CD14-positive monocyte (primary cell): Measurements from ENCODE around the gene CCDC43. TPM values are rescaled to one million over a fixed set of nuclear protein-coding genes. Genes with fewer than 3 reads are reported as not detected.

Experiments used
- DNase-seq, 3 donors: peaks; one replicate each; pipeline ENCODE4 v3.0.0-alpha.2; 2011 to 2022
- H2AFZ ChIP-seq: 2 replicates; pipeline ENCODE4 v1.6.0; 2012; ENCODE audit warnings: mild to moderate bottlenecking, low read depth, low read length, inconsistent platforms; ENCODE audit not compliant: insufficient read depth, poor library complexity, severe bottlenecking
- H3K27ac ChIP-seq, 2 donors: 1 replicate in 1 of 2; 2 replicates in 1 of 2; pipeline ENCODE4 v1.5.1; 2012 to 2013; ENCODE audit warnings: low read length in 2 of 2, control low read depth in 1 of 2, inconsistent platforms in 1 of 2, low read depth in 1 of 2, mild to moderate bottlenecking in 1 of 2
- H3K27me3 ChIP-seq, 2 donors: one replicate each; pipeline versions ENCODE4 v1.6.0 to v1.6.1; 2011 to 2013; ENCODE audit warnings: low read length in 2 of 2; ENCODE audit not compliant: control insufficient read depth in 2 of 2, insufficient read depth in 2 of 2
- H3K36me3 ChIP-seq, 2 donors: replicated peaks in 1 of 2; 1 replicate in 1 of 2; 2 replicates in 1 of 2; pipeline versions ENCODE4 v1.5.1 to v1.6.1; 2012 to 2013; ENCODE audit warnings: low read length in 2 of 2, control low read depth in 1 of 2, inconsistent platforms in 1 of 2, mild to moderate bottlenecking in 1 of 2; ENCODE audit not compliant: insufficient read depth in 2 of 2, control insufficient read depth in 1 of 2
- H3K4me1 ChIP-seq, 2 donors: 1 replicate in 1 of 2; 2 replicates in 1 of 2; pipeline versions ENCODE4 v1.5.1 to v1.6.1; 2012 to 2013; ENCODE audit warnings: low read length in 2 of 2, control low read depth in 1 of 2, inconsistent platforms in 1 of 2, mild to moderate bottlenecking in 1 of 2, moderate library complexity in 1 of 2; ENCODE audit not compliant: insufficient read depth in 2 of 2, control insufficient read depth in 1 of 2
- H3K4me2 ChIP-seq: replicated peaks from 2 replicates; pipeline ENCODE3; 2012; ENCODE audit warnings: low read length, moderate library complexity, mild to moderate bottlenecking; ENCODE audit not compliant: poor library complexity, severe bottlenecking; ENCODE audit errors: extremely low read depth
- H3K4me3 ChIP-seq, 3 experiments: fragments of 200-600 bp in 1 of 3; sonication (generic) in 1 of 3; replicated peaks in 1 of 3; 1 replicate in 2 of 3; 2 replicates in 1 of 3; pipeline ENCODE4 v1.5.1; 2011 to 2013; ENCODE audit warnings: low read length in 3 of 3, mild to moderate bottlenecking in 3 of 3, control low read depth in 2 of 3, low read depth in 2 of 3, inconsistent platforms in 1 of 3, moderate library complexity in 1 of 3
- H3K79me2 ChIP-seq: 2 replicates; pipeline ENCODE4 v1.6.0; 2012; ENCODE audit warnings: mild to moderate bottlenecking, control low read depth, inconsistent platforms, low read length, moderate library complexity; ENCODE audit not compliant: insufficient read depth
- H3K9ac ChIP-seq: 2 replicates; pipeline ENCODE4 v1.6.0; 2017; ENCODE audit warnings: low read length, mild to moderate bottlenecking; ENCODE audit not compliant: insufficient read depth, poor library complexity, severe bottlenecking
- H3K9me3 ChIP-seq, 2 donors: replicated peaks in 1 of 2; 1 replicate in 1 of 2; 2 replicates in 1 of 2; pipeline versions ENCODE4 v1.5.1 to v1.6.1; 2012 to 2013; ENCODE audit warnings: low read length in 2 of 2, control low read depth in 1 of 2; ENCODE audit not compliant: control insufficient read depth in 1 of 2, insufficient read depth in 1 of 2
- H4K20me1 ChIP-seq: 2 replicates; pipeline ENCODE4 v1.6.0; 2012; ENCODE audit warnings: mild to moderate bottlenecking, low read length, control low read depth, moderate library complexity; ENCODE audit not compliant: insufficient read depth
- H3K27ac Mint-ChIP-seq, 7 donors: one replicate each; pipeline ENCODE4 v1.8.0; 2020; ENCODE audit warnings: mild to moderate bottlenecking in 7 of 7, mixed read lengths in 7 of 7, moderate library complexity in 6 of 7, inconsistent platforms in 2 of 7
- H3K27me3 Mint-ChIP-seq, 3 donors: one replicate each; pipeline ENCODE4 v1.8.0; 2021 to 2022; ENCODE audit warnings: low read depth in 3 of 3, mild to moderate bottlenecking in 3 of 3, mixed read lengths in 3 of 3, moderate library complexity in 3 of 3, inconsistent platforms in 1 of 3
- H3K36me3 Mint-ChIP-seq, 2 donors: one replicate each; pipeline ENCODE4 v1.8.0; 2020; ENCODE audit warnings: mixed read lengths in 2 of 2, inconsistent platforms in 1 of 2, mild to moderate bottlenecking in 1 of 2
- H3K4me1 Mint-ChIP-seq: one replicate; pipeline ENCODE4 v1.8.0; 2020; ENCODE audit warnings: mild to moderate bottlenecking, mixed read lengths
- H3K4me3 Mint-ChIP-seq, 2 donors: one replicate each; pipeline ENCODE4 v1.8.0; 2020; ENCODE audit warnings: mild to moderate bottlenecking in 2 of 2, mixed read lengths in 2 of 2, moderate library complexity in 1 of 2
- H3K9me3 Mint-ChIP-seq, 7 donors: one replicate each; pipeline ENCODE4 v1.8.0; 2020 to 2022; ENCODE audit warnings: mixed read lengths in 7 of 7, mild to moderate bottlenecking in 6 of 7, moderate library complexity in 6 of 7, inconsistent platforms in 2 of 7
- WGBS: methylation state at CpG from one replicate; pipeline ENCODE4 v1.1.5; 2013; ENCODE audit warnings: missing lambda C conversion rate; ENCODE audit not compliant: insufficient coverage; 5-methylcytosine and 5-hydroxymethylcytosine counted together
- intact Hi-C, 2 donors: fragments of 100-400 bp; cut with micrococcal nuclease; formaldehyde crosslinking; loops; one replicate each; pipeline versions ENCODE4 v1.15.0 to v1.15.1; 2023
- polyA plus RNA-seq, 3 donors: library from polyadenylated mRNA; depleted of rRNA in 1 of 3; unstranded in 2 of 3; stranded (reverse) in 1 of 3; fragments of 300-500 nt in 2 of 3; fragments of >200 nt in 1 of 3; fragmentation: Illumina TruSeq in 2 of 3; gene quantifications; 1 replicate in 2 of 3; 2 replicates in 1 of 3; pipeline ENCODE4 v1.2.3, GENCODE V29; 2012 to 2021
- TF ChIP-seq, protein P1 (sequence below): fragments of 200-600 bp; IDR thresholded peaks from one replicate; pipeline ENCODE4 v1.8.0; 2022; ENCODE audit warnings: antibody characterized with exemption, mild to moderate bottlenecking

CCDC43 gene
- polyA plus RNA-seq, 3 donors = 6.9 to 19.7 (median 12.8) TPM

GRCh38 chr17:44629314-44629713 lies 60.3 kb downstream of the CCDC43 start:
- H3K27ac ChIP-seq = no peak overlapping the region
- Mint-ChIP-seq H3K36me3 (no peaks in the 10 kb centered on the region), H3K9me3 (peaks cover 0 to 6% (median 0%) of the 10 kb centered on the region in 7 donors), H3K27ac (peak overlapping the region in 2 of 7 donors; percentile 26 to 65), H3K4me1 (peaks cover 18% of the 10 kb centered on the region), H3K27me3 (peaks cover 0 to 6% (median 1%) of the 10 kb centered on the region in 3 donors), H3K4me3 (no peak overlapping the region)
- peak overlapping the region in 1 of 3 experiments; percentile 68 for H3K4me3 ChIP-seq
- H3K4me2 ChIP-seq = peak overlapping the region; percentile 39
- H3K36me3 ChIP-seq = no peaks in the 10 kb centered on the region
- intact Hi-C loops = no loop called here
- H3K4me1 ChIP-seq = peaks cover 13 to 15% of the 10 kb centered on the region in 2 donors
- H2AFZ ChIP-seq = peak overlapping the region; percentile 92
- no peaks in the 10 kb centered on the region for H4K20me1 ChIP-seq
- no peaks in the 10 kb centered on the region for H3K27me3 ChIP-seq
- DNase-seq = no peak
- TF ChIP-seq, protein P1, sequence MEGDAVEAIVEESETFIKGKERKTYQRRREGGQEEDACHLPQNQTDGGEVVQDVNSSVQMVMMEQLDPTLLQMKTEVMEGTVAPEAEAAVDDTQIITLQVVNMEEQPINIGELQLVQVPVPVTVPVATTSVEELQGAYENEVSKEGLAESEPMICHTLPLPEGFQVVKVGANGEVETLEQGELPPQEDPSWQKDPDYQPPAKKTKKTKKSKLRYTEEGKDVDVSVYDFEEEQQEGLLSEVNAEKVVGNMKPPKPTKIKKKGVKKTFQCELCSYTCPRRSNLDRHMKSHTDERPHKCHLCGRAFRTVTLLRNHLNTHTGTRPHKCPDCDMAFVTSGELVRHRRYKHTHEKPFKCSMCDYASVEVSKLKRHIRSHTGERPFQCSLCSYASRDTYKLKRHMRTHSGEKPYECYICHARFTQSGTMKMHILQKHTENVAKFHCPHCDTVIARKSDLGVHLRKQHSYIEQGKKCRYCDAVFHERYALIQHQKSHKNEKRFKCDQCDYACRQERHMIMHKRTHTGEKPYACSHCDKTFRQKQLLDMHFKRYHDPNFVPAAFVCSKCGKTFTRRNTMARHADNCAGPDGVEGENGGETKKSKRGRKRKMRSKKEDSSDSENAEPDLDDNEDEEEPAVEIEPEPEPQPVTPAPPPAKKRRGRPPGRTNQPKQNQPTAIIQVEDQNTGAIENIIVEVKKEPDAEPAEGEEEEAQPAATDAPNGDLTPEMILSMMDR = no peak
- 92% methylated on average over 13 of the region's 13 CpGs for WGBS
- H3K9ac ChIP-seq = no peak overlapping the region
- H3K79me2 ChIP-seq = no peaks in the 10 kb centered on the region
- H3K9me3 ChIP-seq = no peaks in the 10 kb centered on the region

DNA sequence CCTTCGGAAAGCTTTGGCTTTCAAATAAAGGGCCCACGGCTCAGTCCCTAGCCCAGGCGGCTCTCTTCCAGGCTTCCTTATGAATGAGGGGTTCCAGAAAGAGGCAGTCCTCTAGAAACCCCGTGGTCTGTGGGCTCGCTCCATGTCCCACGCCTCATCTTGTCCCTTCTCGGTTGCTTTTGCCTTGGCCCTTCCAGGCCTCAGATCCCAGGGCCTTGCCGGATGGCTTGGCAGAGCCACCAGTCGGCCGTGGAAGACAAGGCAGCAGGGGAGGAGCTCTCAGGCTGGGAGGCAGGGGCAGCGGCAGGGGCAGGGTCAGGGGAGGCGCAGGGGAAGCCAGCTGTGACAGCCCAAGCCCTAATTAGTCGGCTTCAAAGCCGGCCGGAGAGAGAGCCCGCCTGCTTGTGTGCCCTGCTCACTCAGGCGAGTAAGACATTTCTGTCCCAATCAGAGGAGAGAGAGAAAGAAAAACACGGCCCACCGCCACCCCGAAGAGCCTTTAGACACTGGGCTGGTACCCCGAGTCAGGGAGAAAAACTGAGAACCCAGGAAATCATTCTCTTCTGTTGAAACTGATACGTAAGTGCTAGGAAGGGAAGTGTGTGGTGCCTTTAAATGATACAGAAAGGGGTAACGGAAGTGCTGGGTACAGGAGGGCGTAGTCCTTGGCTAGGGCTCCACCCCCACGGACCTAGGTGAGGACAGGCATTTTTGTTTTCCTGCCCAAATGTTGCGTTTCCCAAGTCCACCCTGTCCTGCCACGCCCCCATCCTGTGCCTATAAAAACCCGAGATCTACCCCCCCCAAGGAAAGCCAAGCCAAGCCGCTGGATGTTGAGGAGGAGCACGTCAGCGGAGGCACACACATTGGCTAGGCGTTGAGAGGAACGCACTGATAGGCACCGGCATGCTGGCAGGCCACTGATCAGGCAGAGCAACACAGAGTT lies 61.1 kb downstream of the CCDC43 start:
- Mint-ChIP-seq H3K27ac (peak overlapping the region; percentile 84 to 98 (median 92)), H3K27me3 (peaks cover 0 to 6% (median under 1%) of the 10 kb centered on the region in 3 donors), H3K4me1 (peaks cover 18% of the 10 kb centered on the region), H3K9me3 (peaks cover 0 to 6% (median 0%) of the 10 kb centered on the region in 7 donors), H3K4me3 (peak overlapping the region; percentile 72 to 87), H3K36me3 (no peaks in the 10 kb centered on the region)
- Histone ChIP-seq H3K4me2 (peak overlapping the region; percentile 39), H3K9ac (peak overlapping the region; percentile 71), H3K79me2 (no peaks in the 10 kb centered on the region), H3K4me3 (peak overlapping the region; percentile 10 to 68 (median 11)), H3K9me3 (no peaks in the 10 kb centered on the region), H4K20me1 (no peaks in the 10 kb centered on the region), H3K27me3 (no peaks in the 10 kb centered on the region), H3K36me3 (no peaks in the 10 kb centered on the region), H3K4me1 (peaks cover 13 to 15% of the 10 kb centered on the region in 2 donors), H3K27ac (peak overlapping the region; percentile 57 to 81), H2AFZ (peak overlapping the region; percentile 92)
- peak; percentile 31 to 60 (median 39) for DNase-seq
- TF ChIP-seq, protein P1 = no peak
- intact Hi-C loops = no loop called here
- WGBS = 72% methylated on average over 24 of the region's 34 CpGs
